RWPE1 (cell line): ENCODE data around the gene RNASE13.

Source experiments
- CTCF ChIA-PET: fragments of 350-600 bp; sonication (Branson Sonifier 250); formaldehyde crosslinking; extraction: SDS; loops from one replicate; lab custom pipeline; 2021; lab: Yijun Ruan, JAX
- POLR2A ChIA-PET: fragments of 400-600 bp; formaldehyde crosslinking; extraction: SDS; loops from one replicate; lab custom pipeline; 2020; ENCODE audit warnings: antibody characterized with exemption; ENCODE audit not compliant: low non-redundant PET; lab: Yijun Ruan, JAX
- DNase-seq: peaks from one replicate; pipeline ENCODE4 v3.0.0; 2012; ENCODE audit warnings: low spot score
- H3K27ac ChIP-seq: fragments of 450-650 bp; 2 replicates; pipeline ENCODE4 v1.5.1; 2017
- CTCF ChIP-seq: fragments of 450-650 bp; conservative IDR thresholded peaks from 2 replicates; pipeline ENCODE4 v1.5.1; 2017; ENCODE audit warnings: low read depth, mild to moderate bottlenecking

The RNASE13 gene

GRCh38 chr14:21053184-21054122 is 18.8 kb upstream of the RNASE13 start:
- TF ChIP-seq CTCF, result no peak
- ChIA-PET CTCF (no interaction called here), POLR2A (no interaction called here)
- no peak overlapping the region for H3K27ac ChIP-seq
- no peak for DNase-seq

GRCh38 chr14:21050597-21050996 is 16.0 kb upstream of the RNASE13 start:
- ChIA-PET CTCF (no interaction called here), POLR2A (no interaction called here)
- DNase-seq, result no peak
- no peak overlapping the region for H3K27ac ChIP-seq
- TF ChIP-seq CTCF, result no peak

- CTCF ChIA-PET, result interaction anchor here (0.6 kb wide), 2 partner anchors 19 to 35 kb away, joined by 3 to 4 read pairs; no protein-coding TSS in a partner anchor
Observed at GRCh38 chr14:21049271-21049673, 14.7 kb upstream of the RNASE13 start.

GRCh38 chr14:21048638-21049037 is 14.0 kb upstream of the RNASE13 start:
- DNase-seq, result no peak
- no peak overlapping the region for H3K27ac ChIP-seq
- ChIA-PET POLR2A (no interaction called here), CTCF (interaction anchor here (0.6 kb wide), 2 partner anchors 19 to 35 kb away, joined by 3 to 4 read pairs; no protein-coding TSS in a partner anchor)
- no peak for TF ChIP-seq CTCF

More at GRCh38 chr14:21049271-21049673, 14.7 kb upstream of the RNASE13 start:
- H3K27ac ChIP-seq, result no peak overlapping the region
- no peak for DNase-seq
- POLR2A ChIA-PET, result no interaction called here
- TF ChIP-seq CTCF, result no peak

- ChIA-PET CTCF (interaction anchor here (0.6 to 0.9 kb wide), 3 partner anchors 33 to 283 kb away, joined by 3 to 8 read pairs (median 3); no protein-coding TSS in a partner anchor), POLR2A (no interaction called here)
- H3K27ac ChIP-seq, result no peak overlapping the region
- no peak for DNase-seq
- no peak for TF ChIP-seq CTCF
Observed at GRCh38 chr14:21047378-21047781, 12.8 kb upstream of the RNASE13 start.

GRCh38 chr14:21043974-21044618 is 9.5 kb upstream of the RNASE13 start:
- H3K27ac ChIP-seq, result no peak overlapping the region
- POLR2A ChIA-PET, result interaction anchor here (0.6 kb wide), 1 partner anchor 701 kb away, joined by 5 read pairs; no protein-coding TSS in a partner anchor
- no peak for TF ChIP-seq CTCF
- CTCF ChIA-PET, result interaction anchor here (1.1 to 1.7 kb wide), 2 partner anchors 20 to 29 kb away, joined by 4 to 7 read pairs; no protein-coding TSS in a partner anchor
- DNase-seq, result no peak
